Mesendoderm (in vitro differentiated cells): ENCODE measurements around the gene PAX6.
A peak's percentile ranks its signal among the peaks of the same experiment; 100 is the strongest.

Experiments
- DNase-seq: peaks from one replicate; pipeline ENCODE4 v3.0.0; 2013
- H2AK5ac ChIP-seq: 2 replicates; pipeline ENCODE4 v1.6.1; 2013; ENCODE audit warnings: low read length, inconsistent platforms
- H2BK120ac ChIP-seq: 2 replicates; pipeline ENCODE4 v1.6.1; 2013; ENCODE audit warnings: low read depth, mild to moderate bottlenecking, low read length, moderate library complexity, mixed read lengths
- H2BK15ac ChIP-seq: replicated peaks from 2 replicates; pipeline ENCODE4 v1.6.1; 2013; ENCODE audit warnings: low read depth, mild to moderate bottlenecking, moderate library complexity
- H2BK5ac ChIP-seq: 2 replicates; pipeline ENCODE4 v1.6.1; 2013; ENCODE audit warnings: low read length, inconsistent platforms
- H3K18ac ChIP-seq: 2 replicates; pipeline ENCODE4 v1.6.1; 2013; ENCODE audit warnings: mild to moderate bottlenecking, low read length, mixed read lengths
- H3K23ac ChIP-seq: one replicate; pipeline ENCODE4 v1.6.1; 2013; ENCODE audit warnings: low read length
- H3K27ac ChIP-seq: 2 replicates; pipeline ENCODE4 v1.5.1; 2013; ENCODE audit warnings: low read depth, mild to moderate bottlenecking, inconsistent platforms, low read length, moderate library complexity
- H3K27me3 ChIP-seq: 2 replicates; pipeline ENCODE4 v1.6.1; 2013; ENCODE audit warnings: low read length, control low read depth, mild to moderate bottlenecking, inconsistent platforms; ENCODE audit not compliant: insufficient read depth, poor library complexity
- H3K36me3 ChIP-seq: 2 replicates; pipeline ENCODE4 v1.6.1; 2013; ENCODE audit warnings: low read length, inconsistent platforms; ENCODE audit not compliant: control insufficient read depth, insufficient read depth
- H3K4ac ChIP-seq: one replicate; pipeline ENCODE4 v1.6.1; 2013; ENCODE audit warnings: low read depth, mild to moderate bottlenecking, low read length, moderate library complexity
- H3K4me1 ChIP-seq: 2 replicates; pipeline ENCODE4 v1.6.1; 2013; ENCODE audit warnings: low read depth, low read length, inconsistent platforms; ENCODE audit not compliant: control insufficient read depth
- H3K4me2 ChIP-seq: 2 replicates; pipeline ENCODE4 v1.6.1; 2013; ENCODE audit warnings: low read length
- H3K4me3 ChIP-seq: 2 replicates; pipeline ENCODE4 v1.5.1; 2013; ENCODE audit warnings: mild to moderate bottlenecking, low read length
- H3K56ac ChIP-seq: one replicate; pipeline ENCODE4 v1.6.1; 2013; ENCODE audit warnings: low read length
- H3K79me1 ChIP-seq: 2 replicates; pipeline ENCODE4 v1.6.1; 2013; ENCODE audit warnings: low read length, inconsistent platforms
- H3K79me2 ChIP-seq: 2 replicates; pipeline ENCODE4 v1.6.1; 2013; ENCODE audit warnings: mild to moderate bottlenecking, low read length; ENCODE audit not compliant: control insufficient read depth, insufficient read depth
- H3K9ac ChIP-seq: 2 replicates; pipeline ENCODE4 v1.6.1; 2013; ENCODE audit warnings: low read length, inconsistent platforms
- H4K5ac ChIP-seq: one replicate; pipeline ENCODE4 v1.6.1; 2013; ENCODE audit warnings: low read length
- H4K8ac ChIP-seq: one replicate; pipeline ENCODE4 v1.6.1; 2013; ENCODE audit warnings: low read depth, mild to moderate bottlenecking, control low read depth, low read length, moderate library complexity
- WGBS: extraction: QIAGEN DNeasy Blood & Tissue Kit; methylation state at CpG from one replicate; pipeline ENCODE4 v1.1.7; 2013; ENCODE audit warnings: low lambda C conversion rate, missing lambda C conversion rate; ENCODE audit not compliant: insufficient coverage; ENCODE audit errors: extremely low coverage; 5-methylcytosine and 5-hydroxymethylcytosine counted together

The PAX6 gene

DNA sequence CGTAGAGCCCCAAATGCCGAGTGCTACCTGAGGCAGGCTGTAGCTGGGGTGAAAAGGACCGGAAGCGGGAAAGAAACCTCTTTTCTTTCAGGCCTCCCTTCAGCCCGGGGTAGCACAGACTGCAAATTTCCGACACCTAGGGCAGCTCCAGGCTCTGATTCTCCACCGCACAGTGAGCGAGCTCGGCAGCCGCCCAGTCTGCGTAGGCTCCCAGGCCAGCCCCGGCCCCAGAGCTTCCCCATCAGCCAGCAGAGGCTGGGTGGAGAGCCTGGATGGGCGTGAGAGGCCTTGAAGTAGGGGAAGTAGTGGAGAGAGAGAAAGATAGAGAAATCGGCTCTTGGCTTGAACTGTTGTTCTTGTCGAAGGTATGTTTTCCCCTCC lies 9.3 kb upstream of the PAX6 start:
- H3K4ac ChIP-seq = no peak overlapping the region
- no CpG with 5 or more reads among the region's 15 CpGs for WGBS
- H3K23ac ChIP-seq = no peak overlapping the region
- no peaks in the 10 kb centered on the region for H3K36me3 ChIP-seq
- H2BK120ac ChIP-seq = no peak overlapping the region
- H3K27ac ChIP-seq = no peak overlapping the region
- H3K18ac ChIP-seq = no peak overlapping the region
- H3K9ac ChIP-seq = peak overlapping the region; percentile 28
- H3K4me1 ChIP-seq = peaks cover 1% of the 10 kb centered on the region
- no peaks in the 10 kb centered on the region for H3K79me1 ChIP-seq
- H4K8ac ChIP-seq = no peak overlapping the region
- DNase-seq = peak; percentile 83
- no peak overlapping the region for H2BK15ac ChIP-seq
- peaks cover 81% of the 10 kb centered on the region for H3K27me3 ChIP-seq
- no peaks in the 10 kb centered on the region for H3K79me2 ChIP-seq
- no peak overlapping the region for H3K4me3 ChIP-seq
- H3K56ac ChIP-seq = no peak overlapping the region
- no peak overlapping the region for H4K5ac ChIP-seq
- no peak overlapping the region for H2BK5ac ChIP-seq
- H3K4me2 ChIP-seq = peak overlapping the region; percentile 26
- no peak overlapping the region for H2AK5ac ChIP-seq

DNA sequence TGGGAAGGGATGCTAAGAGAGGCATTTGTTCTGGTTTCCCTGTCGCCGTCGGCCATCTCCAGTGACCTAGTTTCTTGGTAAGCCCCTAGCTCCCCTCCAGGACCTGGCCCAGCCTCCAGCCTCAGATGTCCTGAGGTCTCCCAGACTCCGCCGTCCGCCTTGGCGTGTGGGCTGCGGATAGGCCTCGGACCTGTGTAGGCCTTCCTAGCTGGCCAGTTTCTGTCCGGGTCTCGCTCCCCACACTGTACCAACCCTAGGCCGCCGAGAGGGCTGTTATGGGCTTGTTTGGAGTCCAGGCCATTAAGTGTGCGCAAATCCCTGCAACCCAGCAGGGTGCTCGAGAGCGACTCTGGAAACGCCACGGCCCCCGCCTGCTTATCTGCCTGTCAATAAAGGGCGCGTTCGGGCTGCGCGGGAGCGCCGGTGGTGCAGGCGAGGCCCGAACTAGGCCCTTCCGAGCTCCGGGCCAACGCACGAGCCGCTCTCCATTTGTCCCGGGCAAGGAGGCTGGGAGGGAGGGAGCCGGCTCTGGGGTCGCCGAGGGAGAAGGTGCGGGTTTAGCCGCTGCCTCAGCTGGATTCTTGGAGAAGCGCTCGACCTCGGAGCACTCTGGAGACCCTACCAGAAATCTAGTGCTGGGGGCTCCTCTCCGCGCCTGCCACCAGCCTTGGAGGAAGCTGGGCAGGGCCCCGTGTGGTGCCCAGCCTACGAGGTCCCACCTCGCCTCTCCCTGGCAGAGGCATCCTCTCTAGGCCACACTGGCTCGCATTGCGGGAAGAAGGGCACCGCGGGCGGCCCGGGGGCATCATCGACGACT lies 8.7 kb upstream of the PAX6 start:
- Histone ChIP-seq H3K4me1 (peaks cover 1% of the 10 kb centered on the region), H2AK5ac (no peak overlapping the region), H3K18ac (no peak overlapping the region), H4K5ac (no peak overlapping the region), H3K4ac (no peak overlapping the region), H3K9ac (peak overlapping the region; percentile 28), H3K4me3 (no peak overlapping the region), H3K79me1 (no peaks in the 10 kb centered on the region), H3K79me2 (no peaks in the 10 kb centered on the region), H3K36me3 (no peaks in the 10 kb centered on the region), H4K8ac (no peak overlapping the region), H3K56ac (peak overlapping the region; percentile 20), H2BK5ac (no peak overlapping the region), H3K27ac (no peak overlapping the region), H2BK15ac (no peak overlapping the region), H3K23ac (no peak overlapping the region), H3K4me2 (peak overlapping the region; percentile 26), H3K27me3 (peaks cover 79% of the 10 kb centered on the region), H2BK120ac (no peak overlapping the region)
- no CpG with 5 or more reads among the region's 55 CpGs for WGBS
- peak; percentile 66 for DNase-seq

GRCh38 chr11:31818874-31819331 lies 7.8 kb upstream of the PAX6 start:
- Histone ChIP-seq H2AK5ac (no peak overlapping the region), H3K56ac (no peak overlapping the region), H2BK120ac (no peak overlapping the region), H3K36me3 (no peaks in the 10 kb centered on the region), H3K79me2 (no peaks in the 10 kb centered on the region), H3K79me1 (no peaks in the 10 kb centered on the region), H3K9ac (no peak overlapping the region), H3K4me1 (peaks cover 1% of the 10 kb centered on the region), H3K4me2 (no peak overlapping the region), H2BK5ac (no peak overlapping the region), H4K5ac (no peak overlapping the region), H3K23ac (no peak overlapping the region), H2BK15ac (no peak overlapping the region), H4K8ac (no peak overlapping the region), H3K4me3 (no peak overlapping the region), H3K27ac (no peak overlapping the region), H3K18ac (no peak overlapping the region), H3K4ac (no peak overlapping the region), H3K27me3 (peaks cover 78% of the 10 kb centered on the region)
- DNase-seq = peak; percentile 18
- no CpG with 5 or more reads among the region's 26 CpGs for WGBS

- Histone ChIP-seq H3K18ac (no peak overlapping the region), H4K5ac (no peak overlapping the region), H4K8ac (no peak overlapping the region), H2BK120ac (no peak overlapping the region), H3K27me3 (peaks cover 77% of the 10 kb centered on the region), H3K9ac (no peak overlapping the region), H3K4ac (no peak overlapping the region), H3K79me2 (no peaks in the 10 kb centered on the region), H3K4me3 (no peak overlapping the region), H3K4me1 (peaks cover 1% of the 10 kb centered on the region), H2AK5ac (no peak overlapping the region), H3K23ac (no peak overlapping the region), H2BK5ac (no peak overlapping the region), H3K56ac (no peak overlapping the region), H3K79me1 (no peaks in the 10 kb centered on the region), H3K4me2 (peak overlapping the region; percentile 52), H3K36me3 (no peaks in the 10 kb centered on the region), H2BK15ac (no peak overlapping the region), H3K27ac (no peak overlapping the region)
- WGBS = no CpG with 5 or more reads among the region's 9 CpGs
- DNase-seq = no peak
These were observed 7.3 kb upstream of the PAX6 start for GRCh38 chr11:31818425-31818755.

DNA sequence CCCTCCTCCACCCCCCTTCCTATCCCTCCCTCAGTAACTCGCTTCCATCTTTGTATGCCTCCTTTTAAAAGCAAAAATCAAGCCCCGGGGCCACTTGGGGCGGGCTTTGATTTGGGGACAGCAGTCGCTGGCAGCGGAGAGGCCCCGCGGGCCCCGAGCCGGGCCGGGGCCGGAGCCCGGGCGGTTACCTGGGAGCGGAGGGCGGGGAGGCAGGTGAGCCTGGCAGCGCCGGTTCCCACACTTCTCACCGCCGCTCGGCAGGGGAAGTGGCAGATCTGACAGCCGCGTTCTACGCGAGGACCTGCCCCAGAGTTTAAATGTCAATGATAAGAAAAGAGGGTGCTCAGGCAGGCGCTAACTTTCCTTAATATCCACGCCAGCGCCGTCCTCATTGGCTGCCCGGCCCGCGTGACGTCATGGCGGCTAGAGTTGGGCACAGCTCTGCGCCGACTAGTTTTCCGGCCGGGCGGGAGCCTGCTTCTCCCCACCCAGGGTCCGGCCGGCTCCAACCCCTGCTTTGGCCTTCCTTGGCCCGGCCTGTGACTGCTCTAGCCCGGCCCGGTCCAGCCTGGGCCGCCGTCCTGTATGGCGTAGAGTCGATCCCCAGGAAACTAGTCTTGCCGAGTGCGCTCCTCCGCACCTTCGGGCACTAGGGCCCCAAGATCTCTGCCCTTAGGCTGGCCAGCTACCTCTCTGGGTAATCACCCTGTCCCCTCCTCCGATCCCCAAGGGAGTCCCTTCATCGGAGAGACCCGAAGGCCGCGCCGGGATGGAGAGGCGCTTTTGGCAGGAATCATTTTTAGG lies 6.7 kb upstream of the PAX6 start:
- Histone ChIP-seq H3K23ac (no peak overlapping the region), H3K4me3 (no peak overlapping the region), H4K5ac (no peak overlapping the region), H3K36me3 (no peaks in the 10 kb centered on the region), H3K27me3 (peaks cover 75% of the 10 kb centered on the region), H3K4me1 (peaks cover 1% of the 10 kb centered on the region), H4K8ac (no peak overlapping the region), H3K27ac (no peak overlapping the region), H2BK15ac (no peak overlapping the region), H3K18ac (no peak overlapping the region), H3K79me1 (no peaks in the 10 kb centered on the region), H3K9ac (peak overlapping the region; percentile 6), H3K4me2 (peak overlapping the region; percentile 52), H2BK5ac (no peak overlapping the region), H3K4ac (no peak overlapping the region), H2BK120ac (no peak overlapping the region), H3K56ac (no peak overlapping the region), H2AK5ac (no peak overlapping the region), H3K79me2 (no peaks in the 10 kb centered on the region)
- DNase-seq = peak; percentile 51
- no CpG with 5 or more reads among the region's 58 CpGs for WGBS
